HG03469 (cell line): ENCODE data around the gene NEDD4L.

ENCODE experiments used
- ATAC-seq: cut with Tn5 transposase; IDR thresholded peaks from one replicate; pipeline ENCODE4 v1.9.1; 2021; ENCODE audit warnings: mild to moderate bottlenecking, moderate library complexity, moderate number of reproducible peaks; ENCODE audit not compliant: unreplicated experiment

NEDD4L gene

GRCh38 chr18:58088691-58089065 is 44.7 kb downstream of the NEDD4L start:
- no peak for ATAC-seq

GRCh38 chr18:58091099-58091611 is 47.1 kb downstream of the NEDD4L start:
- peak; percentile 65 for ATAC-seq

- ATAC-seq = no peak
These were observed 49.3 kb downstream of the NEDD4L start for GRCh38 chr18:58093311-58093803.

- ATAC-seq = no peak
These were observed 51.2 kb downstream of the NEDD4L start for GRCh38 chr18:58095222-58095621.

- ATAC-seq = no peak
These were observed 51.6 kb downstream of the NEDD4L start for GRCh38 chr18:58095655-58096054.

- no peak for ATAC-seq
These were observed 52.6 kb downstream of the NEDD4L start for GRCh38 chr18:58096658-58097057.

- ATAC-seq = no peak
These were observed 53.3 kb downstream of the NEDD4L start for GRCh38 chr18:58097121-58097906.

- ATAC-seq = no peak
These were observed 53.8 kb downstream of the NEDD4L start for GRCh38 chr18:58097907-58098166.

- no peak for ATAC-seq
These were observed 54.7 kb downstream of the NEDD4L start for GRCh38 chr18:58098706-58099105.

- ATAC-seq = no peak
These were observed 56.1 kb downstream of the NEDD4L start for GRCh38 chr18:58100154-58100553.

GRCh38 chr18:58101291-58101794 is 57.3 kb downstream of the NEDD4L start:
- ATAC-seq = no peak

- no peak for ATAC-seq
These were observed 58.0 kb downstream of the NEDD4L start for GRCh38 chr18:58102018-58102417.

GRCh38 chr18:58102875-58103274 is 58.8 kb downstream of the NEDD4L start:
- ATAC-seq = no peak

GRCh38 chr18:58103339-58103985 is 59.4 kb downstream of the NEDD4L start:
- ATAC-seq = no peak

- no peak for ATAC-seq
These were observed 60.1 kb downstream of the NEDD4L start for GRCh38 chr18:58104096-58104495.

GRCh38 chr18:58105206-58105887 is 61.3 kb downstream of the NEDD4L start:
- ATAC-seq = no peak

- ATAC-seq = no peak
These were observed 61.8 kb downstream of the NEDD4L start for GRCh38 chr18:58105888-58106260.

GRCh38 chr18:58106289-58107070 is 62.5 kb downstream of the NEDD4L start:
- no peak for ATAC-seq

GRCh38 chr18:58109256-58109655 is 65.2 kb downstream of the NEDD4L start:
- ATAC-seq = no peak

GRCh38 chr18:58110398-58110797 is 66.4 kb downstream of the NEDD4L start:
- no peak for ATAC-seq

- ATAC-seq = no peak
These were observed 68.1 kb downstream of the NEDD4L start for GRCh38 chr18:58112174-58112573.
